SK-N-SH treated with all-trans-retinoic acid at 6 μM for 48 hours (cell line): ENCODE results near the gene L1CAM.

ENCODE experiments used
- ATAC-seq: fragments of 200-7000 bp; cut with Tn5 transposase; 3 replicates; pipeline ENCODE4 v1.9.1; 2020; ENCODE audit warnings: mild to moderate bottlenecking, moderate library complexity
- ARNTL ChIP-seq: fragments of 450-650 bp; formaldehyde crosslinking; IDR thresholded peaks from 2 replicates; pipeline ENCODE4 v1.5.0; 2020; ENCODE audit warnings: low read depth, mild to moderate bottlenecking, moderate library complexity, borderline replicate concordance
- BACH2 ChIP-seq: fragments of 250-450 bp; sonication (Bioruptor Pico); IDR thresholded peaks from 2 replicates; pipeline ENCODE4 v1.9.0; 2021; ENCODE audit warnings: mild to moderate bottlenecking, borderline replicate concordance
- CSDC2 ChIP-seq: fragments of 250-450 bp; sonication (Bioruptor Pico); IDR thresholded peaks from 2 replicates; pipeline ENCODE4 v1.5.0; 2020; ENCODE audit warnings: mild to moderate bottlenecking, moderate library complexity
- CSRNP3 ChIP-seq: fragments of 250-450 bp; sonication (Bioruptor Pico); IDR thresholded peaks from 2 replicates; pipeline ENCODE4 v1.5.1; 2021; ENCODE audit warnings: mild to moderate bottlenecking, moderate library complexity
- ESRRG ChIP-seq: fragments of 250-450 bp; sonication (Bioruptor Pico); IDR thresholded peaks from 2 replicates; pipeline ENCODE4 v1.6.1; 2021; ENCODE audit warnings: mild to moderate bottlenecking
- GLIS3 ChIP-seq: fragments of 250-450 bp; sonication (Bioruptor Pico); IDR thresholded peaks from 2 replicates; pipeline ENCODE4 v1.5.0; 2020; ENCODE audit warnings: mild to moderate bottlenecking, moderate library complexity
- ISL1 ChIP-seq: fragments of 250-450 bp; sonication (Bioruptor Pico); IDR thresholded peaks from 2 replicates; pipeline ENCODE4 v2.1.2; 2022; ENCODE audit warnings: mild to moderate bottlenecking, moderate library complexity
- OSR1 ChIP-seq: fragments of 250-450 bp; sonication (Bioruptor Pico); IDR thresholded peaks from 2 replicates; pipeline ENCODE4 v1.8.0; 2022; ENCODE audit warnings: moderate library complexity, mild to moderate bottlenecking, inconsistent platforms
- PPARA ChIP-seq: fragments of 250-450 bp; sonication (Bioruptor Pico); IDR thresholded peaks from 2 replicates; pipeline ENCODE4 v1.5.0; 2020; ENCODE audit warnings: mild to moderate bottlenecking, borderline replicate concordance
- RARB ChIP-seq: fragments of 250-450 bp; sonication (Bioruptor Pico); IDR thresholded peaks from 2 replicates; pipeline ENCODE4 v1.8.0; 2021; ENCODE audit warnings: mild to moderate bottlenecking, moderate library complexity
- TCF4 ChIP-seq: fragments of 250-450 bp; sonication (Bioruptor Pico); IDR thresholded peaks from 2 replicates; pipeline ENCODE4 v1.8.0; 2021; ENCODE audit warnings: mild to moderate bottlenecking, moderate library complexity, borderline replicate concordance
- ZFP30 ChIP-seq: fragments of 450-650 bp; formaldehyde crosslinking; IDR thresholded peaks from 2 replicates; pipeline ENCODE4 v1.5.0; 2022; ENCODE audit warnings: mild to moderate bottlenecking, moderate library complexity
- ZNF565 ChIP-seq: fragments of 450-650 bp; formaldehyde crosslinking; conservative IDR thresholded peaks from 2 replicates; pipeline ENCODE4 v1.5.0; 2020; ENCODE audit warnings: low read depth, mild to moderate bottlenecking, moderate library complexity
- ZNF70 ChIP-seq: fragments of 450-650 bp; formaldehyde crosslinking; IDR thresholded peaks from 2 replicates; pipeline ENCODE4 v1.5.0; 2020; ENCODE audit warnings: mild to moderate bottlenecking, moderate library complexity
- ZNF8 ChIP-seq: fragments of 450-650 bp; formaldehyde crosslinking; IDR thresholded peaks from 2 replicates; pipeline ENCODE4 v1.5.0; 2020; ENCODE audit warnings: mild to moderate bottlenecking, moderate library complexity
- TF ChIP-seq, protein P1 (sequence below): fragments of 250-450 bp; sonication (Bioruptor Pico); IDR thresholded peaks from 2 replicates; pipeline ENCODE4 v1.8.0; 2020; ENCODE audit warnings: mild to moderate bottlenecking, moderate library complexity, borderline replicate concordance
- TF ChIP-seq, protein P2 (sequence below): fragments of 250-450 bp; sonication (Bioruptor Pico); IDR thresholded peaks from 2 replicates; pipeline ENCODE4 v1.5.1; 2020; ENCODE audit warnings: low read depth, mild to moderate bottlenecking, moderate library complexity
- TF ChIP-seq, protein P3 (sequence below): fragments of 250-450 bp; sonication (Bioruptor Pico); IDR thresholded peaks from 2 replicates; pipeline ENCODE4 v1.5.0; 2020; ENCODE audit warnings: mild to moderate bottlenecking, moderate library complexity
- TF ChIP-seq, protein P4 (sequence below): fragments of 250-450 bp; sonication (Bioruptor Pico); IDR thresholded peaks from 2 replicates; pipeline ENCODE4 v1.8.0; 2021; ENCODE audit warnings: low read depth, mild to moderate bottlenecking, moderate library complexity, borderline replicate concordance

L1CAM gene

GRCh38 chrX:153874085-153874365 is 11.9 kb downstream of the L1CAM start (continued):
- TF ChIP-seq, protein P1, sequence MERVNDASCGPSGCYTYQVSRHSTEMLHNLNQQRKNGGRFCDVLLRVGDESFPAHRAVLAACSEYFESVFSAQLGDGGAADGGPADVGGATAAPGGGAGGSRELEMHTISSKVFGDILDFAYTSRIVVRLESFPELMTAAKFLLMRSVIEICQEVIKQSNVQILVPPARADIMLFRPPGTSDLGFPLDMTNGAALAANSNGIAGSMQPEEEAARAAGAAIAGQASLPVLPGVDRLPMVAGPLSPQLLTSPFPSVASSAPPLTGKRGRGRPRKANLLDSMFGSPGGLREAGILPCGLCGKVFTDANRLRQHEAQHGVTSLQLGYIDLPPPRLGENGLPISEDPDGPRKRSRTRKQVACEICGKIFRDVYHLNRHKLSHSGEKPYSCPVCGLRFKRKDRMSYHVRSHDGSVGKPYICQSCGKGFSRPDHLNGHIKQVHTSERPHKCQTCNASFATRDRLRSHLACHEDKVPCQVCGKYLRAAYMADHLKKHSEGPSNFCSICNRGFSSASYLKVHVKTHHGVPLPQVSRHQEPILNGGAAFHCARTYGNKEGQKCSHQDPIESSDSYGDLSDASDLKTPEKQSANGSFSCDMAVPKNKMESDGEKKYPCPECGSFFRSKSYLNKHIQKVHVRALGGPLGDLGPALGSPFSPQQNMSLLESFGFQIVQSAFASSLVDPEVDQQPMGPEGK (CRISPR knock-in tag) = no peak
- TF ChIP-seq CSDC2 (CRISPR knock-in tag) (no peak), BACH2 (CRISPR knock-in tag) (no peak)

- TF ChIP-seq ZNF565 (CRISPR knock-in tag) (no peak), TCF4 (CRISPR knock-in tag) (peak; percentile 35; the same call in 1 of the 2 replicates)
- TF ChIP-seq, all 23 proteins: peak for 1
- ATAC-seq = peak; percentile 35; the same call in 2 of the 3 replicates
Observed at GRCh38 chrX:153873282-153874084, 12.5 kb downstream of the L1CAM start.

DNA sequence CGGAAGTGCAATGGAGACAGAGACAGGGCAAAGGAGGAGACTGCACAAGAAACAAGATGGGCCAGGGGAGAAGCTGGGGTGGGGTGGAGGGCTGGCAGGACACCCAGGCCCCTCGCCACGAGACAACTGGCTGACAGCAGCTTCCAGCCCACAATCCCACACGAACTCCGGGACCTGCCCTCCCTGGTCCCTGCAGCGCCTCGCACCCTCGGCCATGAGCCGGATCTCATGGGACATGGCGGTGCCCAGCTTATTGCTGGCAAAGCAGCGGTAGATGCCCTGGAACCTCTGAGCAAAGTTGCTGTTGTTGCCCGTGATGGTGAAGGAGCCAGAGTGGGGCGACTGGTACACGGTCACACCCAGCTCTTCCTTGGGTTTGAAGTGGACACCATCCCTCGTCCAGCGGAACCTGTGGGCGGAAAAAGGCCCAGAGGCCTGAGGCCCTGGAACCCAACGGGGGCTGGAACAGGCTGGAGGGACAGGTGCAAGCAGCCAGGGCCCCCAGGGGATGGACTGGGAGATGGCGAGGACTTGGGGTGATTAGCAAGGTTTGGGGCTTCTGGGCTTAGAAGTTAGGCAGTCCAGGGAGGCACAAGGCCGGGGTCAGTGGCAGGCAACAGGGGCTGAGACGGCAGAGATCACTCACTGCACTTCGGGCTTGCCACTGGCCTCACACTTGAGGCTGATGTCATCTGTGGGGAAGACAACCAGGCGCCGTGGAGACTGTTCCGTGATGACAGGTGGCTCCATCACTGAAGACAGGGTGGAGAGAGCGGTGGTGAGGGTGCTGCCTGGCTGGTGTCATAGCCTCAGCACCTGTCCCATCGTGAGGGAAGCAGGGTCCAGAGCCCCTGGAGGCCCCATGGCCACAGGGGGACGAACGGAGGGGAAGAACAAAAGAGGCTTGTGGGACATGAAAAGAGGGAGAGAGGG is 13.8 kb downstream of the L1CAM start:
- no peak for ATAC-seq
- TF ChIP-seq GLIS3 (CRISPR knock-in tag) (no peak), ZNF8 (CRISPR knock-in tag) (no peak), RARB (CRISPR knock-in tag) (no peak), CSRNP3 (no peak)
- TF ChIP-seq, protein P2, sequence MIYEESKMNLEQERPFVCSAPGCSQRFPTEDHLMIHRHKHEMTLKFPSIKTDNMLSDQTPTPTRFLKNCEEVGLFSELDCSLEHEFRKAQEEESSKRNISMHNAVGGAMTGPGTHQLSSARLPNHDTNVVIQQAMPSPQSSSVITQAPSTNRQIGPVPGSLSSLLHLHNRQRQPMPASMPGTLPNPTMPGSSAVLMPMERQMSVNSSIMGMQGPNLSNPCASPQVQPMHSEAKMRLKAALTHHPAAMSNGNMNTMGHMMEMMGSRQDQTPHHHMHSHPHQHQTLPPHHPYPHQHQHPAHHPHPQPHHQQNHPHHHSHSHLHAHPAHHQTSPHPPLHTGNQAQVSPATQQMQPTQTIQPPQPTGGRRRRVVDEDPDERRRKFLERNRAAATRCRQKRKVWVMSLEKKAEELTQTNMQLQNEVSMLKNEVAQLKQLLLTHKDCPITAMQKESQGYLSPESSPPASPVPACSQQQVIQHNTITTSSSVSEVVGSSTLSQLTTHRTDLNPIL (CRISPR knock-in tag) = no peak
- TF ChIP-seq, protein P3, sequence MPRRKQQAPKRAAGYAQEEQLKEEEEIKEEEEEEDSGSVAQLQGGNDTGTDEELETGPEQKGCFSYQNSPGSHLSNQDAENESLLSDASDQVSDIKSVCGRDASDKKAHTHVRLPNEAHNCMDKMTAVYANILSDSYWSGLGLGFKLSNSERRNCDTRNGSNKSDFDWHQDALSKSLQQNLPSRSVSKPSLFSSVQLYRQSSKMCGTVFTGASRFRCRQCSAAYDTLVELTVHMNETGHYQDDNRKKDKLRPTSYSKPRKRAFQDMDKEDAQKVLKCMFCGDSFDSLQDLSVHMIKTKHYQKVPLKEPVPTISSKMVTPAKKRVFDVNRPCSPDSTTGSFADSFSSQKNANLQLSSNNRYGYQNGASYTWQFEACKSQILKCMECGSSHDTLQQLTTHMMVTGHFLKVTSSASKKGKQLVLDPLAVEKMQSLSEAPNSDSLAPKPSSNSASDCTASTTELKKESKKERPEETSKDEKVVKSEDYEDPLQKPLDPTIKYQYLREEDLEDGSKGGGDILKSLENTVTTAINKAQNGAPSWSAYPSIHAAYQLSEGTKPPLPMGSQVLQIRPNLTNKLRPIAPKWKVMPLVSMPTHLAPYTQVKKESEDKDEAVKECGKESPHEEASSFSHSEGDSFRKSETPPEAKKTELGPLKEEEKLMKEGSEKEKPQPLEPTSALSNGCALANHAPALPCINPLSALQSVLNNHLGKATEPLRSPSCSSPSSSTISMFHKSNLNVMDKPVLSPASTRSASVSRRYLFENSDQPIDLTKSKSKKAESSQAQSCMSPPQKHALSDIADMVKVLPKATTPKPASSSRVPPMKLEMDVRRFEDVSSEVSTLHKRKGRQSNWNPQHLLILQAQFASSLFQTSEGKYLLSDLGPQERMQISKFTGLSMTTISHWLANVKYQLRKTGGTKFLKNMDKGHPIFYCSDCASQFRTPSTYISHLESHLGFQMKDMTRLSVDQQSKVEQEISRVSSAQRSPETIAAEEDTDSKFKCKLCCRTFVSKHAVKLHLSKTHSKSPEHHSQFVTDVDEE = no peak

DNA sequence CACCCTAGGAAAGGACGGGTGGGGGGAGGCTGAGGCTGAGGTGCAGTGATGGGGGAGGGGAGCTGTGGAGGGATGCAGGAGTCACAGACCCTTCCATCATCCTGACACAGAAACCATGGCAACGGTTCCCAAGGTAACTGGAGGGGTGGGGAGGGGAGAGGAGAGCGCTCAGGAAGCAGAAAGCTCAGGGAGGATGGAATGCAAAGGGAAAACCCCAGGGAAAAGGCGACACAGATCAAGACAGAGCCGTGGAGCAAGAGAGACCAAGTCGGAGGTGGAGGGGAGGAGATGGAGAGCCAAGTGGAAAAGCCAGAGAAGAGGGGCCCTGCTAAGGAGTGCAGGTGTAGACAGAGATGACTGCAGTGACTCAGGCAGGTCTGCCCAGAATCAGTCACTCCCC is 14.5 kb downstream of the L1CAM start:
- TF ChIP-seq ZNF70 (CRISPR knock-in tag) (no peak), ARNTL (no peak), BACH2 (CRISPR knock-in tag) (no peak), ZNF8 (CRISPR knock-in tag) (no peak), OSR1 (CRISPR knock-in tag) (no peak), ESRRG (CRISPR knock-in tag) (no peak), PPARA (CRISPR knock-in tag) (no peak), ISL1 (CRISPR knock-in tag) (no peak), ZFP30 (no peak), ZNF565 (CRISPR knock-in tag) (no peak), CSRNP3 (no peak)
- TF ChIP-seq, protein P1 (CRISPR knock-in tag) = no peak
- TF ChIP-seq, protein P4, sequence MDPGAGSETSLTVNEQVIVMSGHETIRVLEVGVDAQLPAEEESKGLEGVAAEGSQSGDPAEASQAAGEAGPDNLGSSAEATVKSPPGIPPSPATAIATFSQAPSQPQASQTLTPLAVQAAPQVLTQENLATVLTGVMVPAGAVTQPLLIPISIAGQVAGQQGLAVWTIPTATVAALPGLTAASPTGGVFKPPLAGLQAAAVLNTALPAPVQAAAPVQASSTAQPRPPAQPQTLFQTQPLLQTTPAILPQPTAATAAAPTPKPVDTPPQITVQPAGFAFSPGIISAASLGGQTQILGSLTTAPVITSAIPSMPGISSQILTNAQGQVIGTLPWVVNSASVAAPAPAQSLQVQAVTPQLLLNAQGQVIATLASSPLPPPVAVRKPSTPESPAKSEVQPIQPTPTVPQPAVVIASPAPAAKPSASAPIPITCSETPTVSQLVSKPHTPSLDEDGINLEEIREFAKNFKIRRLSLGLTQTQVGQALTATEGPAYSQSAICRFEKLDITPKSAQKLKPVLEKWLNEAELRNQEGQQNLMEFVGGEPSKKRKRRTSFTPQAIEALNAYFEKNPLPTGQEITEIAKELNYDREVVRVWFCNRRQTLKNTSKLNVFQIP = no peak

More for the DNA sequence above, 14.5 kb downstream of the L1CAM start:
- no peak for ATAC-seq
